H1 (cell line): ENCODE data around the gene SCART1. TPM values are rescaled to one million over a fixed set of nuclear protein-coding genes. Genes with fewer than 3 reads are reported as not detected.

ENCODE experiments used
- CTCF ChIA-PET: fragments of 300-600 bp; sonication (Branson Sonifier 250); formaldehyde crosslinking; loops from one replicate; lab custom pipeline; 2021; ENCODE audit not compliant: partially characterized antibody; lab: Charles Lee
- POLR2A ChIA-PET: fragments of 300-600 bp; sonication (Branson Sonifier 250); formaldehyde crosslinking; loops from one replicate; lab custom pipeline; 2021; ENCODE audit warnings: inconsistent platforms; ENCODE audit not compliant: partially characterized antibody; lab: Charles Lee
- DNase-seq, 2 experiments: peaks; one replicate each; pipeline versions ENCODE4 v3.0.0 to v3.0.0-alpha.2; 2010 to 2022; ENCODE audit warnings: low spot score in 2 of 2, low read depth in 1 of 2, mixed read lengths in 1 of 2
- FAIRE-seq: peaks from 2 replicates; lab custom pipeline; 2011; peaks lifted over from hg19 to GRCh38; lab: Jason Lieb, UNC
- H2AFZ ChIP-seq: 2 replicates; pipeline ENCODE4 v1.8.1; 2012; ENCODE audit warnings: low read length, inconsistent platforms
- H2AK5ac ChIP-seq: 2 replicates; pipeline ENCODE4 v1.6.1; 2013; ENCODE audit warnings: low read depth, low read length
- H2BK120ac ChIP-seq: replicated peaks from 2 replicates; pipeline ENCODE3; 2013; ENCODE audit warnings: low read depth, low read length, inconsistent platforms
- H2BK12ac ChIP-seq: 2 replicates; pipeline ENCODE4 v1.6.1; 2013; ENCODE audit warnings: low read depth, low read length
- H2BK15ac ChIP-seq: 2 replicates; pipeline ENCODE4 v1.6.1; 2013; ENCODE audit warnings: low read length
- H2BK20ac ChIP-seq: 2 replicates; pipeline ENCODE4 v1.6.1; 2013; ENCODE audit warnings: low read length
- H2BK5ac ChIP-seq: 2 replicates; pipeline ENCODE4 v1.6.1; 2013; ENCODE audit warnings: low read depth, low read length
- H3K14ac ChIP-seq: 2 replicates; pipeline ENCODE4 v1.6.1; 2013; ENCODE audit warnings: inconsistent platforms; ENCODE audit not compliant: insufficient read length
- H3K18ac ChIP-seq: 2 replicates; pipeline ENCODE4 v1.6.1; 2013; ENCODE audit warnings: low read length; ENCODE audit errors: extremely low read depth
- H3K23ac ChIP-seq: 2 replicates; pipeline ENCODE4 v1.6.1; 2013; ENCODE audit warnings: inconsistent platforms; ENCODE audit not compliant: insufficient read length
- H3K23me2 ChIP-seq: 2 replicates; pipeline ENCODE4 v1.6.1; 2013; ENCODE audit warnings: low read depth, low read length
- H3K27ac ChIP-seq: 2 replicates; pipeline ENCODE4 v1.6.1; 2011; ENCODE audit warnings: low read depth, low read length, inconsistent platforms
- H3K27me3 ChIP-seq, 4 experiments: replicated peaks in 1 of 4; 1 replicate in 1 of 4; 2 replicates in 3 of 4; pipeline versions ENCODE4 v1.6.1 to v1.8.1; 2011 to 2013; ENCODE audit warnings: low read length in 3 of 4, mild to moderate bottlenecking in 3 of 4, inconsistent platforms in 2 of 4, mixed read lengths in 2 of 4, moderate library complexity in 1 of 4; ENCODE audit not compliant: control insufficient read depth in 3 of 4, insufficient read depth in 3 of 4; ENCODE audit errors: extremely low read depth in 1 of 4
- H3K36me3 ChIP-seq, 4 experiments: 2 replicates each; pipeline versions ENCODE4 v1.6.1 to v1.8.1; 2011 to 2013; ENCODE audit warnings: mild to moderate bottlenecking in 4 of 4, low read length in 3 of 4, moderate library complexity in 2 of 4, control low read depth in 1 of 4, inconsistent platforms in 1 of 4; ENCODE audit not compliant: insufficient read depth in 4 of 4, control insufficient read depth in 2 of 4
- H3K4ac ChIP-seq: replicated peaks from 2 replicates; pipeline ENCODE3; 2013; ENCODE audit warnings: low read length, low read depth, mixed read lengths, inconsistent platforms; ENCODE audit not compliant: insufficient read length
- H3K4me1 ChIP-seq, 4 experiments: replicated peaks in 1 of 4; 1 replicate in 1 of 4; 2 replicates in 3 of 4; pipeline versions ENCODE4 v1.6.1 to v1.8.1; 2011 to 2013; ENCODE audit warnings: low read length in 3 of 4, inconsistent platforms in 2 of 4, mixed read lengths in 1 of 4; ENCODE audit not compliant: insufficient read depth in 4 of 4, control insufficient read depth in 3 of 4
- H3K4me2 ChIP-seq, 2 experiments: 2 replicates each; pipeline versions ENCODE4 v1.6.1 to v1.8.1; 2011 to 2013; ENCODE audit warnings: low read depth in 2 of 2, low read length in 2 of 2, control low read depth in 1 of 2, inconsistent platforms in 1 of 2, mild to moderate bottlenecking in 1 of 2; ENCODE audit not compliant: insufficient read depth in 1 of 2
- H3K4me3 ChIP-seq, 4 experiments: fragments of 200-600, 300-600 bp in 1 of 4; sonication (generic), shearing (Covaris generic), sonication (Bioruptor Twin) in 1 of 4; 2 replicates each; pipeline versions ENCODE4 v1.5.1 to v1.8.1; 2011 to 2016; ENCODE audit warnings: low read length in 4 of 4, low read depth in 3 of 4, control low read depth in 2 of 4, inconsistent platforms in 2 of 4, mild to moderate bottlenecking in 2 of 4, mixed read lengths in 1 of 4, moderate library complexity in 1 of 4; ENCODE audit not compliant: insufficient read depth in 2 of 4; ENCODE audit errors: extremely low read depth in 1 of 4
- H3K56ac ChIP-seq: replicated peaks from 2 replicates; pipeline ENCODE3; 2013; ENCODE audit warnings: low read depth, mild to moderate bottlenecking, mixed read lengths, low read length, inconsistent platforms; ENCODE audit not compliant: insufficient read length
- H3K79me1 ChIP-seq: 2 replicates; pipeline ENCODE4 v1.6.1; 2013; ENCODE audit warnings: low read depth, low read length, control low read depth
- H3K79me2 ChIP-seq, 2 experiments: 2 replicates each; pipeline versions ENCODE4 v1.6.1 to v1.8.1; 2012 to 2013; ENCODE audit warnings: low read length in 2 of 2, mild to moderate bottlenecking in 2 of 2, inconsistent platforms in 1 of 2; ENCODE audit not compliant: insufficient read depth in 2 of 2, control insufficient read depth in 1 of 2
- H3K9ac ChIP-seq, 4 experiments: replicated peaks in 1 of 4; 1 replicate in 1 of 4; 2 replicates in 3 of 4; pipeline versions ENCODE4 v1.6.1 to v1.8.1; 2011 to 2013; ENCODE audit warnings: low read depth in 3 of 4, low read length in 3 of 4, control low read depth in 2 of 4, mild to moderate bottlenecking in 2 of 4, moderate library complexity in 2 of 4, inconsistent platforms in 1 of 4; ENCODE audit errors: extremely low read depth in 1 of 4
- H3K9me3 ChIP-seq, 2 experiments: 2 replicates each; pipeline versions ENCODE4 v1.6.1 to v1.8.1; 2012 to 2013; ENCODE audit warnings: mild to moderate bottlenecking in 2 of 2, moderate library complexity in 2 of 2, control low read depth in 1 of 2, inconsistent platforms in 1 of 2, low read depth in 1 of 2, low read length in 1 of 2, mixed read lengths in 1 of 2; ENCODE audit not compliant: insufficient read depth in 2 of 2
- H4K20me1 ChIP-seq, 2 experiments: replicated peaks in 1 of 2; 2 replicates each; pipeline versions ENCODE3 to v1.8.1; 2011 to 2013; ENCODE audit warnings: inconsistent platforms in 2 of 2, low read length in 2 of 2, mild to moderate bottlenecking in 1 of 2; ENCODE audit not compliant: insufficient read depth in 2 of 2, control insufficient read depth in 1 of 2
- H4K5ac ChIP-seq: 2 replicates; pipeline ENCODE4 v1.6.1; 2013; ENCODE audit warnings: low read length, low read depth, mixed read lengths, inconsistent platforms; ENCODE audit not compliant: insufficient read length
- H4K8ac ChIP-seq: 2 replicates; pipeline ENCODE4 v1.8.0; 2013; ENCODE audit warnings: mild to moderate bottlenecking, moderate library complexity, low read length, inconsistent platforms; ENCODE audit not compliant: insufficient read depth; ENCODE audit errors: extremely low read depth
- H4K91ac ChIP-seq: replicated peaks from 2 replicates; pipeline ENCODE3; 2013; ENCODE audit warnings: low read length, mixed read lengths, inconsistent platforms; ENCODE audit not compliant: insufficient read length
- CBX8 ChIP-seq: fragments of 300-800, 300-1000 bp; sonication (generic); IDR thresholded peaks from 2 replicates; pipeline ENCODE4 v1.7.1; 2016; ENCODE audit warnings: low read depth, low read length, borderline replicate concordance
- CEBPB ChIP-seq: IDR thresholded peaks from 2 replicates; pipeline ENCODE4 v1.6.1; 2012; ENCODE audit warnings: low read depth, low read length
- GABPA ChIP-seq: IDR thresholded peaks from 2 replicates; pipeline ENCODE4 v1.6.1; 2011; ENCODE audit warnings: mild to moderate bottlenecking, low read length, moderate library complexity, borderline replicate concordance; ENCODE audit not compliant: insufficient read depth
- GTF2F1 ChIP-seq: IDR thresholded peaks from 2 replicates; pipeline ENCODE4 v1.6.1; 2012; ENCODE audit warnings: low read depth, low read length, improper control_type of control experiment, borderline replicate concordance
- KDM4A ChIP-seq: IDR thresholded peaks from one replicate; pipeline ENCODE4 v1.7.1; 2012; ENCODE audit warnings: low read depth, mild to moderate bottlenecking, moderate library complexity, low read length, inconsistent platforms; ENCODE audit not compliant: severe bottlenecking
- MAX ChIP-seq: IDR thresholded peaks from 2 replicates; pipeline ENCODE4 v1.6.1; 2012; ENCODE audit warnings: inconsistent platforms
- NRF1 ChIP-seq: IDR thresholded peaks from 2 replicates; pipeline ENCODE4 v1.6.1; 2011; ENCODE audit warnings: mild to moderate bottlenecking, low read depth, low read length, improper control_type of control experiment
- POLR2AphosphoS5 ChIP-seq: IDR thresholded peaks from 2 replicates; pipeline ENCODE4 v1.6.1; 2011; ENCODE audit warnings: low read depth, low read length
- POU5F1 ChIP-seq: IDR thresholded peaks from 2 replicates; pipeline ENCODE4 v1.6.1; 2011; ENCODE audit warnings: low read depth, mild to moderate bottlenecking, low read length, moderate library complexity
- RAD21 ChIP-seq, 2 experiments: IDR thresholded peaks in 1 of 2; conservative IDR thresholded peaks in 1 of 2; 2 replicates each; pipeline ENCODE4 v1.6.1; 2011; ENCODE audit warnings: low read depth in 2 of 2, low read length in 2 of 2, improper control_type of control experiment in 1 of 2, inconsistent platforms in 1 of 2, mild to moderate bottlenecking in 1 of 2, moderate library complexity in 1 of 2
- SP1 ChIP-seq: IDR thresholded peaks from 2 replicates; pipeline ENCODE4 v1.6.1; 2011; ENCODE audit warnings: low read depth, low read length
- SP4 ChIP-seq: IDR thresholded peaks from 2 replicates; pipeline ENCODE4 v1.6.1; 2012; ENCODE audit warnings: low read length, inconsistent platforms
- YY1 ChIP-seq: IDR thresholded peaks from 2 replicates; pipeline ENCODE4 v1.6.1; 2011; ENCODE audit warnings: low read depth, mild to moderate bottlenecking, low read length
- WGBS, 2 experiments: shearing (Covaris generic) in 1 of 2; methylation state at CpG; one replicate each; pipeline versions ENCODE4 v1.1.6 to v1.1.7; 2013 to 2015; ENCODE audit warnings: low lambda C conversion rate in 2 of 2, mixed read lengths in 2 of 2, inconsistent platforms in 1 of 2, low coverage in 1 of 2, missing lambda C conversion rate in 1 of 2; ENCODE audit not compliant: insufficient replicate concordance in 2 of 2, insufficient coverage in 1 of 2, insufficient read length in 1 of 2; ENCODE audit errors: extremely low coverage in 1 of 2, missing lambda C conversion rate in 1 of 2; 5-methylcytosine and 5-hydroxymethylcytosine counted together
- polyA plus RNA-seq, 7 experiments: library from polyadenylated mRNA; depleted of rRNA in 3 of 7; stranded (reverse) in 5 of 7; unstranded in 2 of 7; fragments of >200 nt in 5 of 7; fragments of 200-250 nt in 2 of 7; gene quantifications; 1 replicate in 5 of 7; 2 replicates in 1 of 7; 4 replicates in 1 of 7; pipeline versions ENCODE4 v1.2.1 to v1.2.3, GENCODE V29; 2011 to 2013; ENCODE audit warnings: missing spikeins in 2 of 7, mixed read lengths in 2 of 7
- total RNA-seq: library from RNA; stranded (reverse); fragmentation: NEBNext Ultra II Directional; extraction: Animal tissue kit (Norgen Biotek cat#: 25700); gene quantifications from 2 replicates; pipeline ENCODE4 v1.2.1, GENCODE V29; 2021

Gene SCART1
- total and polyA plus RNA-seq, 2 of the 8 experiments (the other 6 are each of a cell fraction or from before 2014, with no cell fraction given): 0.14 to 0.19 TPM

GRCh38 chr10:133462512-133463305 is 9.0 kb downstream of the SCART1 start:
- ChIA-PET POLR2A (no interaction called here), CTCF (interaction anchor here (0.5 kb wide), 1 partner anchor 26 kb away, joined by 3 read pairs; no protein-coding TSS in a partner anchor)
- DNase-seq (no peak), FAIRE-seq (no peak)
- 85% methylated on average over 10 of the region's 10 CpGs; no CpG with 5 or more reads in 1 of the 2 experiments for WGBS, 2 experiments
- Histone ChIP-seq H3K14ac (no peak overlapping the region), H2BK5ac (no peak overlapping the region), H2AK5ac (no peak overlapping the region), H3K23me2 (no peaks in the 10 kb centered on the region), H4K8ac (no peak overlapping the region), H4K91ac (no peak overlapping the region), H3K23ac (no peak overlapping the region), H2BK20ac (no peak overlapping the region), H3K27ac (no peak overlapping the region), H3K4ac (no peak overlapping the region), H3K4me3 (no peak overlapping the region), H3K9me3 (peaks cover 70 to 89% of the 10 kb centered on the region in 2 experiments), H4K20me1 (no peaks in the 10 kb centered on the region), H3K9ac (no peak overlapping the region), H3K18ac (no peak overlapping the region), H3K36me3 (no peaks in the 10 kb centered on the region; a peak in 1 of 8 replicates), H3K79me1 (no peaks in the 10 kb centered on the region), H3K56ac (no peak overlapping the region), H2BK12ac (no peak overlapping the region), H4K5ac (no peak overlapping the region), H3K79me2 (no peaks in the 10 kb centered on the region), H2BK120ac (no peak overlapping the region), H2BK15ac (no peak overlapping the region), H3K27me3 (no peaks in the 10 kb centered on the region), H2AFZ (no peak overlapping the region), H3K4me1 (no peaks in the 10 kb centered on the region), H3K4me2 (no peak overlapping the region)
- TF ChIP-seq NRF1 (no peak), GTF2F1 (no peak), CEBPB (no peak), SP1 (no peak), SP4 (no peak), YY1 (no peak), GABPA (no peak), POLR2AphosphoS5 (no peak), KDM4A (no peak), CBX8 (no peak), RAD21 (IDR thresholded peaks at IDR 0.05 in 1 of 2, conservative IDR thresholded peaks at IDR 0.05 in 1 of 2; ENCODE audit: low read depth in 2 of 2, low read length in 2 of 2) (no peak), POU5F1 (no peak), MAX (no peak)
